Measurements from ENCODE around the gene RARS1.

Gene RARS1

DNA sequence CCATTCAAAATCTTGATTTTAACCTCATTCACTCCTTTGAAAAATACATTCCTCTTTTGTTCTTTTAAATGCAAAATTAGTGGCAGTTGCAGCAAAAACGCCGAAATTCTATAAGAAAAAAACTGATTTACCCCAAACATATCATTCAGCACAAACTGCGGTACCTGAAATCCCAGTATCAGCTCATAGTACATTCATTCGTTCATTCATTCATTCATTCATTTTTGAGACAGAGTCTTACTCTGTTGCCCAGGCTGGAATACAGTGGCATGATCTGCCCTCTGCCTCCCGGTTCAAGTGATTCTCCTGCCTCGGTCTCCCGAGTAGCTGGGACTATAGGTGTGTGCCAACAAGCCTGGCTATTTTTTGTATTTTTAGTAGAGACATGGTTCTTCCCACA is 63.3 kb downstream of the RARS1 start:
- TF ChIP-seq BACH2 (CRISPR knock-in tag; IDR thresholded peaks at IDR 0.05; ENCODE audit: borderline replicate concordance) (no peak), ZC3H10 (CRISPR knock-in tag; IDR thresholded peaks at IDR 0.05) (no peak), CSDC2 (CRISPR knock-in tag; IDR thresholded peaks at IDR 0.05) (no peak), ZNF70 (CRISPR knock-in tag; IDR thresholded peaks at IDR 0.05) (no peak), ZNF565 (CRISPR knock-in tag; conservative IDR thresholded peaks at IDR 0.05; ENCODE audit: low read depth) (no peak), SNAI2 (CRISPR knock-in tag; IDR thresholded peaks at IDR 0.05) (no peak), ZFP3 (CRISPR knock-in tag; IDR thresholded peaks at IDR 0.05) (no peak), ARNTL (CRISPR knock-in tag; IDR thresholded peaks at IDR 0.05; ENCODE audit: borderline replicate concordance, low read depth) (no peak), PPARA (CRISPR knock-in tag; IDR thresholded peaks at IDR 0.05; ENCODE audit: borderline replicate concordance) (no peak), ZNF8 (CRISPR knock-in tag; IDR thresholded peaks at IDR 0.05) (no peak), TOX (CRISPR knock-in tag; IDR thresholded peaks at IDR 0.05; ENCODE audit: borderline replicate concordance) (no peak), ZFP30 (CRISPR knock-in tag; IDR thresholded peaks at IDR 0.05) (no peak), ISL1 (CRISPR knock-in tag; IDR thresholded peaks at IDR 0.05) (no peak), RARB (CRISPR knock-in tag; IDR thresholded peaks at IDR 0.05) (no peak), TCF4 (CRISPR knock-in tag; IDR thresholded peaks at IDR 0.05; ENCODE audit: borderline replicate concordance) (no peak)
- TF ChIP-seq, protein P1, sequence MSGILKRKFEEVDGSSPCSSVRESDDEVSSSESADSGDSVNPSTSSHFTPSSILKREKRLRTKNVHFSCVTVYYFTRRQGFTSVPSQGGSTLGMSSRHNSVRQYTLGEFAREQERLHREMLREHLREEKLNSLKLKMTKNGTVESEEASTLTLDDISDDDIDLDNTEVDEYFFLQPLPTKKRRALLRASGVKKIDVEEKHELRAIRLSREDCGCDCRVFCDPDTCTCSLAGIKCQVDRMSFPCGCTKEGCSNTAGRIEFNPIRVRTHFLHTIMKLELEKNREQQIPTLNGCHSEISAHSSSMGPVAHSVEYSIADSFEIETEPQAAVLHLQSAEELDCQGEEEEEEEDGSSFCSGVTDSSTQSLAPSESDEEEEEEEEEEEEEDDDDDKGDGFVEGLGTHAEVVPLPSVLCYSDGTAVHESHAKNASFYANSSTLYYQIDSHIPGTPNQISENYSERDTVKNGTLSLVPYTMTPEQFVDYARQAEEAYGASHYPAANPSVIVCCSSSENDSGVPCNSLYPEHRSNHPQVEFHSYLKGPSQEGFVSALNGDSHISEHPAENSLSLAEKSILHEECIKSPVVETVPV (CRISPR knock-in tag; IDR thresholded peaks at IDR 0.05): no peak
- TF ChIP-seq, protein P2, sequence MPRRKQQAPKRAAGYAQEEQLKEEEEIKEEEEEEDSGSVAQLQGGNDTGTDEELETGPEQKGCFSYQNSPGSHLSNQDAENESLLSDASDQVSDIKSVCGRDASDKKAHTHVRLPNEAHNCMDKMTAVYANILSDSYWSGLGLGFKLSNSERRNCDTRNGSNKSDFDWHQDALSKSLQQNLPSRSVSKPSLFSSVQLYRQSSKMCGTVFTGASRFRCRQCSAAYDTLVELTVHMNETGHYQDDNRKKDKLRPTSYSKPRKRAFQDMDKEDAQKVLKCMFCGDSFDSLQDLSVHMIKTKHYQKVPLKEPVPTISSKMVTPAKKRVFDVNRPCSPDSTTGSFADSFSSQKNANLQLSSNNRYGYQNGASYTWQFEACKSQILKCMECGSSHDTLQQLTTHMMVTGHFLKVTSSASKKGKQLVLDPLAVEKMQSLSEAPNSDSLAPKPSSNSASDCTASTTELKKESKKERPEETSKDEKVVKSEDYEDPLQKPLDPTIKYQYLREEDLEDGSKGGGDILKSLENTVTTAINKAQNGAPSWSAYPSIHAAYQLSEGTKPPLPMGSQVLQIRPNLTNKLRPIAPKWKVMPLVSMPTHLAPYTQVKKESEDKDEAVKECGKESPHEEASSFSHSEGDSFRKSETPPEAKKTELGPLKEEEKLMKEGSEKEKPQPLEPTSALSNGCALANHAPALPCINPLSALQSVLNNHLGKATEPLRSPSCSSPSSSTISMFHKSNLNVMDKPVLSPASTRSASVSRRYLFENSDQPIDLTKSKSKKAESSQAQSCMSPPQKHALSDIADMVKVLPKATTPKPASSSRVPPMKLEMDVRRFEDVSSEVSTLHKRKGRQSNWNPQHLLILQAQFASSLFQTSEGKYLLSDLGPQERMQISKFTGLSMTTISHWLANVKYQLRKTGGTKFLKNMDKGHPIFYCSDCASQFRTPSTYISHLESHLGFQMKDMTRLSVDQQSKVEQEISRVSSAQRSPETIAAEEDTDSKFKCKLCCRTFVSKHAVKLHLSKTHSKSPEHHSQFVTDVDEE (CRISPR knock-in tag; IDR thresholded peaks at IDR 0.05): no peak
- TF ChIP-seq, protein P3, sequence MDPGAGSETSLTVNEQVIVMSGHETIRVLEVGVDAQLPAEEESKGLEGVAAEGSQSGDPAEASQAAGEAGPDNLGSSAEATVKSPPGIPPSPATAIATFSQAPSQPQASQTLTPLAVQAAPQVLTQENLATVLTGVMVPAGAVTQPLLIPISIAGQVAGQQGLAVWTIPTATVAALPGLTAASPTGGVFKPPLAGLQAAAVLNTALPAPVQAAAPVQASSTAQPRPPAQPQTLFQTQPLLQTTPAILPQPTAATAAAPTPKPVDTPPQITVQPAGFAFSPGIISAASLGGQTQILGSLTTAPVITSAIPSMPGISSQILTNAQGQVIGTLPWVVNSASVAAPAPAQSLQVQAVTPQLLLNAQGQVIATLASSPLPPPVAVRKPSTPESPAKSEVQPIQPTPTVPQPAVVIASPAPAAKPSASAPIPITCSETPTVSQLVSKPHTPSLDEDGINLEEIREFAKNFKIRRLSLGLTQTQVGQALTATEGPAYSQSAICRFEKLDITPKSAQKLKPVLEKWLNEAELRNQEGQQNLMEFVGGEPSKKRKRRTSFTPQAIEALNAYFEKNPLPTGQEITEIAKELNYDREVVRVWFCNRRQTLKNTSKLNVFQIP (CRISPR knock-in tag; IDR thresholded peaks at IDR 0.05; ENCODE audit: borderline replicate concordance, low read depth): no peak
- TF ChIP-seq, protein P4, sequence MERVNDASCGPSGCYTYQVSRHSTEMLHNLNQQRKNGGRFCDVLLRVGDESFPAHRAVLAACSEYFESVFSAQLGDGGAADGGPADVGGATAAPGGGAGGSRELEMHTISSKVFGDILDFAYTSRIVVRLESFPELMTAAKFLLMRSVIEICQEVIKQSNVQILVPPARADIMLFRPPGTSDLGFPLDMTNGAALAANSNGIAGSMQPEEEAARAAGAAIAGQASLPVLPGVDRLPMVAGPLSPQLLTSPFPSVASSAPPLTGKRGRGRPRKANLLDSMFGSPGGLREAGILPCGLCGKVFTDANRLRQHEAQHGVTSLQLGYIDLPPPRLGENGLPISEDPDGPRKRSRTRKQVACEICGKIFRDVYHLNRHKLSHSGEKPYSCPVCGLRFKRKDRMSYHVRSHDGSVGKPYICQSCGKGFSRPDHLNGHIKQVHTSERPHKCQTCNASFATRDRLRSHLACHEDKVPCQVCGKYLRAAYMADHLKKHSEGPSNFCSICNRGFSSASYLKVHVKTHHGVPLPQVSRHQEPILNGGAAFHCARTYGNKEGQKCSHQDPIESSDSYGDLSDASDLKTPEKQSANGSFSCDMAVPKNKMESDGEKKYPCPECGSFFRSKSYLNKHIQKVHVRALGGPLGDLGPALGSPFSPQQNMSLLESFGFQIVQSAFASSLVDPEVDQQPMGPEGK (CRISPR knock-in tag; IDR thresholded peaks at IDR 0.05; ENCODE audit: borderline replicate concordance): no peak
- TF ChIP-seq, protein P5, sequence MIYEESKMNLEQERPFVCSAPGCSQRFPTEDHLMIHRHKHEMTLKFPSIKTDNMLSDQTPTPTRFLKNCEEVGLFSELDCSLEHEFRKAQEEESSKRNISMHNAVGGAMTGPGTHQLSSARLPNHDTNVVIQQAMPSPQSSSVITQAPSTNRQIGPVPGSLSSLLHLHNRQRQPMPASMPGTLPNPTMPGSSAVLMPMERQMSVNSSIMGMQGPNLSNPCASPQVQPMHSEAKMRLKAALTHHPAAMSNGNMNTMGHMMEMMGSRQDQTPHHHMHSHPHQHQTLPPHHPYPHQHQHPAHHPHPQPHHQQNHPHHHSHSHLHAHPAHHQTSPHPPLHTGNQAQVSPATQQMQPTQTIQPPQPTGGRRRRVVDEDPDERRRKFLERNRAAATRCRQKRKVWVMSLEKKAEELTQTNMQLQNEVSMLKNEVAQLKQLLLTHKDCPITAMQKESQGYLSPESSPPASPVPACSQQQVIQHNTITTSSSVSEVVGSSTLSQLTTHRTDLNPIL (CRISPR knock-in tag; IDR thresholded peaks at IDR 0.05; ENCODE audit: low read depth): no peak
- no peak for ATAC-seq

DNA sequence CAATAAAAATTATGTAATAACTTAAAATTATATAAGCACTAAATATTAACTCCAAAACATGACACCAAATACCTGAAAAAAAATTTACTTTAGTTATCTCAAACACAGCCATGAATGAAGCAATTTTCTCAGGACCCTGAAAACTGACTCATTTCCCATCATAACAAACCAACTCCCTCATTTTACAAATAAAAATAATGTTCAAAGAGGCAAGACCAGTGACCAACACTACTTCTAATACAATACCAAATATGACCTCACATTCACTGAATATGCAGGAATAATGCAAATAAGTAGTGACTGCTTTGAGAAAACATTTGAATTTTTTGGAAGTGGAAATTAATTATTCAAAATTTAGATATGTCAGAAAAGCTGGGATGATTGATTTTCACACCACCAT is 64.4 kb downstream of the RARS1 start:
- ATAC-seq: no peak
- TF ChIP-seq, protein P2 (CRISPR knock-in tag; IDR thresholded peaks at IDR 0.05): no peak
- no peak for TF ChIP-seq RARB (CRISPR knock-in tag; IDR thresholded peaks at IDR 0.05)
- TF ChIP-seq, protein P5 (CRISPR knock-in tag; IDR thresholded peaks at IDR 0.05; ENCODE audit: low read depth): no peak
- TF ChIP-seq ESRRG (CRISPR knock-in tag; IDR thresholded peaks at IDR 0.05): no peak
- TF ChIP-seq ZFP30 (CRISPR knock-in tag; IDR thresholded peaks at IDR 0.05): no peak
- no peak for TF ChIP-seq ISL1 (CRISPR knock-in tag; IDR thresholded peaks at IDR 0.05)
- TF ChIP-seq, protein P1 (CRISPR knock-in tag; IDR thresholded peaks at IDR 0.05): no peak
- no peak for TF ChIP-seq ARNTL (CRISPR knock-in tag; IDR thresholded peaks at IDR 0.05; ENCODE audit: borderline replicate concordance, low read depth)
- no peak for TF ChIP-seq ZFP3 (CRISPR knock-in tag; IDR thresholded peaks at IDR 0.05)
- no peak for TF ChIP-seq TOX (CRISPR knock-in tag; IDR thresholded peaks at IDR 0.05; ENCODE audit: borderline replicate concordance)
- TF ChIP-seq, protein P4 (CRISPR knock-in tag; IDR thresholded peaks at IDR 0.05; ENCODE audit: borderline replicate concordance): no peak
- no peak for TF ChIP-seq ZNF8 (CRISPR knock-in tag; IDR thresholded peaks at IDR 0.05)
- TF ChIP-seq ZNF565 (CRISPR knock-in tag; conservative IDR thresholded peaks at IDR 0.05; ENCODE audit: low read depth): no peak
- TF ChIP-seq PPARA (CRISPR knock-in tag; IDR thresholded peaks at IDR 0.05; ENCODE audit: borderline replicate concordance): no peak

Measured in SK-N-SH treated with all-trans-retinoic acid at 6 μM for 48 hours (cell line).